ENCODE measurements around the gene GRM6. TPM values are rescaled to one million over a fixed set of nuclear protein-coding genes. Genes with fewer than 3 reads are reported as not detected.

Gene GRM6
- total RNA-seq, result not detected in 2 replicates

DNA sequence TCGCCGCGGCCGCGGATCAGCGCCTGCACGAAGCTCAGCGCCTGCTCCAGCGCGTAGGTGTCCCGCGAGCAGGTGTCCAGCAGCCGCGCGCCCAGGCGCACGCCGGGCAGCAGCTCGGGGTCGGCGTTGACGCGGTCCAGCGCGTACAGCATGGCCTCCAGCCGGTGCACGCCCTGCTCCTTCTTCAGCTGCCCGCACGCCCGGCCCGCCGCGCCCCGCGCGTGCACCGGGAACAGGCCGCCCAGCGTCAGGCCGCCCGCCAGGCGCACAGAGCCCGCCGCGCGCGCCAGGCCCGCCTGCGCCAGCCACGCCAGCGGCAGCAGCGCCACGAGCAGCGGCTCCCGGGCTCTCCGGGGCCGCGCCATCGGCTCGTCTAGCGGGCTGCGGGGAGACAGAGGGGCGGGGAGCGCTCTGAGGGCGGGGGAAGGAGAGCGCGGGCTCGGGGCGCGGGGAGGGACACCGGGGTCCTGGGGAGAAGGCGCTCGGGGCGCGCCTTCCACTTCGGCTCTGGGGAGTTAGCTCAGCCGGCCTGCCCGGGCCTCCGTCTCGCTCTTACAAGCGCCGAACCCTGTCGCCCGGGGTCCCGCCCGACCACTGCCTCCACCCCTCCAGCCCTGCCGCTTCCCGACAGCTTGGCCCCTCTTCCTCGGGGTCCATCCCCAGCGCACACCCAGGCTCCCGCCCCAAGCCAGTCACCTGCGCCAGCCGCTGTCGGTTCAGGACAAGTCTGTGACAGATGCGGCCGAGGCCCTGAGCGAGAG, at the start of gene GRM6:
Gene GRM6 (minus strand): TSS at position 741 of the 761 bp plus-strand sequence. CDS start 376 bp downstream, at position 365.

DNA sequence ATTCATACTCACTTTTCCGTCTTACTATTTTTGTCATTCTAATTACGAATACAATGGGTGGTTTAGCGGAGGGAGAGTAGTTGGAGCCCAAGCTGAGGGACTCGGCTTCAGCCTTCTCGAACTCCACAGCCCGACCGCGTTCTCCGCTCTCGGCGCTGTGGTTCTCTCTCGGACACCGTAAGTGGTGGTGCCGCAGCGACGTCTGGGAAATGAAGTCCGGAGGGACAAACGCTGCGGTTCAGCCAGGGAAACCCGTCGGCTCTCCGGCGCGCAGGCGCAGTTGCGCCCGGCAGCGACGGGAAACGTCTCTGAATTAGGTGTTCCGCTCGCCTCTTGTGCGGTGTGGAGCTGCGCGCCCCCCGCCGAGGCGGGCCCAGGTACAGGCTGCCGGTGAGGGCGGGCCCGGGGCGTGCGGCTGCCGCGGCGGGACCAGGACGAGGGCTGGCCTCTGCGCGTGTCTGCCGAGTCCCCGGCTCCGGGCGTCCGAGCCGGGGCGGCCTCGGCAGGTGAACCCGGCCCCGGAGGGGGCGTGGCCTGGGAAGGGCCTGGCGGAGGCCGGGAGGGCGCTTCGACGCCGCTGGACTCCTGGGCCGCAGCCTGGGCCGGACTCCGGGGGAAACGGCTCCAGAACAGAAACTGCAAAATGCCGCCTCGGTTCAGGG, 28.5 kb upstream of the GRM6 start, which contains the start of gene ZNF879:
Gene ZNF879 (plus strand): TSS at position 277 of the 662 bp plus-strand sequence. CDS start 1,201 bp downstream, outside the sequence.

DNA sequence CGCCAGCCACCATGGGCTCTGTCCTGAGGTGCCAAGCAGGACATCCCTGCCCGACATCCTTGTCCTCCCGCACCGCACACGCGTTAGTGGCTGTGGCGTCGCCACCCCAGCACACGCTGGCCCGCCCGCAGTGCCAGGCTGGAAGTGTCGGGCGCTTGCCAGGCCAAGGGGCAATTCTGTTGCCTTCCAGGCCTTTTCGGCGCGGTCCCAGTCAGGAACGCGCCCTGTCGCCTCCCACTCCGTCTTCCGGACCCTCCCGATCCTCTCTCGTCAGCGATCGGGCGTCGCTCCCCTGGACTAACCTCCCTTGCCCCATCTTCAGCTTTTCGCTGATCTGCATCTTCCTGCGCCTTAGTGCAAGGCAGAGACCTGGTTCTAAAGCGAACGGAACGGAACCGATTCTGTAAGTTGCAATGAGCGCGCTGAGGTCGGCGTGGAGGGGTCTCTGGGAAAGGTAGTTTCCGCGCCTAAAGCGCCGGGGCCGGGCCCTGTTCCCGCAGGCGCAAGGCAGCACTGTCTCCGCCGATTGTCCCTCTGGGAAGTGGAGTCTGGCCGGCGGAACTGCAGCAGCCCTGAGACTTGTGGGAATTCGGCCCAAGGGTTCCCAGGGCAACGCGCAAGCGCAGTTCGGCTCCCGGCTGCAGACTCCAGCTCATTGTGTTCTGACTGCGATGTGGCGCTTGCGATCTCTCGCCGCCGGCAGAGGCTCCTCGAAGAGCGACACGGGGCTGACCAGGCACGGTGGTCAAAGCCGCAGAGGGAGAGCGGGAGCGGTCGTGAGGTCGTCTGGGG, 54.4 kb downstream of the GRM6 start, which contains the start of gene ZNF454:
Gene ZNF454 (plus strand): TSS at position 630 of the 792 bp plus-strand sequence. CDS start 1,594 bp downstream, outside the sequence.

Other genes with a start within 250 kb of the GRM6 start
- 5.3 and 7.1 TPM in 2 replicates for gene ZNF354B, start 135.4 kb downstream of the GRM6 start, total RNA-seq
- gene ZFP2, start 99.4 kb downstream of the GRM6 start, total RNA-seq, result 0.94 and 1.8 TPM in 2 replicates
- gene ZNF454, start 54.1 kb downstream of the GRM6 start, total RNA-seq, result 1.5 and 2.0 TPM in 2 replicates
- gene ZNF879, start 28.5 kb upstream of the GRM6 start, total RNA-seq, result 2.0 and 6.2 TPM in 2 replicates
- gene ZNF354C, start 65.1 kb upstream of the GRM6 start, total RNA-seq, result 4.0 and 4.1 TPM in 2 replicates

All from pericardium fibroblast (primary cell).